HG03558 (cell line): ENCODE data around the gene ALOXE3.
"Not testable (repeated sequence)": the region's sequence is repeated elsewhere in the genome, so short reads cannot be mapped to it uniquely, and the experiment has no call there.

Experiments
- ATAC-seq: cut with Tn5 transposase; IDR thresholded peaks from one replicate; pipeline ENCODE4 v1.9.1; 2021; ENCODE audit warnings: moderate number of reproducible peaks; ENCODE audit not compliant: unreplicated experiment; ENCODE audit errors: extremely low read depth

ALOXE3 gene

DNA sequence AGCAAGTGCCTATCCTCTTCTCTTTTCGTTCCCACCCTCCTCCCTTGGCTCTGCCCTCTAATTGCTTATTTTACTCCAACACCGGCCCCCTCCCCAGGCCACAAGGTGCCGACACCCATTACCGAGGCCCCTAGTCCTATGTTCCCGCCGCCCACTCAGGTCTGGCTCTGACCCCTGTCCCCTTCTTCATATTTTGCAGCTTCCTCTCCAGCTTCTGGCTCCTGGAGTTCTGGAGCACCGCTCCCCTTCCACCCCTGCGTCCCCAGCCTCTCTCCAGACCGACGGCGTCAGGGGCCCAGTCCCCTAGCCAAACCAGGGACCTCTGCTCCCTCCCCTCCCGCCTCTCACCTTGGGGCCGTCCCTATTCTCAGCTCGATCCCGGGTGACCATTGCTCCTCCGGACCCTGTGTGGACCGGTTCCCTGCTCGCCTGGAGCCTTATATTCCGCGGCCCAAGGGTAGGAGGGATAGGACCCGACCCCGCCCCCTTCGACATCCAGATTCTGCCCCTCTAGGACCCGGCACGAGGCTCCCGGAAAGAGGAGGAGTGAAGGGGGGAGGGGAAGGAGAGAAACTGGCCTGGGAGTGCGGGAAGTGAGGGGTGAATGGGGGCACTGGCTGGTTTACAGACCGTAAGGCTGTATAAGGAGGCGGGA is 5.5 kb upstream of the ALOXE3 start, which contains the start of gene HES7:
TSS of gene HES7 (minus strand) at position 412 of the 655 bp plus-strand sequence. CDS start at position 390, 22 bp downstream.
- ATAC-seq: no peak

GRCh38 chr17:8122924-8123694 is 4.8 kb upstream of the ALOXE3 start:
- no peak for ATAC-seq

GRCh38 chr17:8122422-8122923 is 4.2 kb upstream of the ALOXE3 start:
- no peak for ATAC-seq

DNA sequence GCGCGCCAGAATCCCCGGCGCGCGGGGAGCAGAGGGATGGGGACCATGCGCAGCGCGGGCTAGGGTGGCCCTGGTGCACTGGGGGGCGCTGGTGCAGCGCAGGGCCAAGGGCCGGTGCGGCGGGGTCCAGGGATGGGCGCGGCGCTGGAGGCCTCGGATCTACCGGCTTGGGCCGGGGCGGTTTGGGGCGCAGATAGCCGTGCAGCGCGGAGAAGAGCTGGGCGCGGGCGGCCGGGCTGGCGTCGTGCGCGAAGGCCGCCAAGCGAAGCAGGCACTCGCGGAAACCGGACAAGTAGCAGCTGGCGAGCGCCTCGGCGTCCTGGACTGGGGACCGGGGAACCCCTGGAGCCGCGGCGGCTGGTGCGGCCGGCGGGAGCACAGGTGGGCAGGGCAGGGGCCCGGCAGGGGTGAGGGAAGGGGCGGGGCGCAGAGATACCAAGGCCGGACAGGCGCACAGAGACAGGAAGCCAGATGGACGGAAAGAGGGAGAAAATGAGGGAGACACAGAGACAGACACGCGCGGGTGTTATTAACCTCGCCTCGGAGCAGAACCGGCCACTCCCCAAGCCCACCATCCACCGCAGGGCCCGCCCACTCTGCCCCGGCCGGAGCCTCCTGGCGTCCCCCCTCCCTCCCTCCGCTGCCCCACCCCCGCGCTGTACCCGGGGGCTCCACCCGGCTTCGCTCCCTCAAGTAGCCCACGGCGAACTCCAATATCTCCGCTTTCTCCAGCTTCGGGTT is 3.5 kb upstream of the ALOXE3 start:
- ATAC-seq: no peak

DNA sequence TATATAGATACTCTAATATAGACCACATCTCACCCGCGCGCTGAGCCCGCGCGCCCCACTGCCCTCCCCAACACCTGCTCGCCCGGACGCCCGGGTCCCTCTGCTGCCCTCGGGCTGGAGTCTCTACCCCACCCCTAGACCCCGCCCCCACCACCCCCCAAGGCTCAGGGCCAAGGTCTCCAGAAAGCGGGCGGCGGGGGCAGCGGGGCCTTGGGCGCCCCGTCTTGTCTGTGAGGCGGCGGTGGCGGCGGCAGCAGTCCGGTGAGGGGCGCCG is 3.0 kb upstream of the ALOXE3 start:
- no peak for ATAC-seq

DNA sequence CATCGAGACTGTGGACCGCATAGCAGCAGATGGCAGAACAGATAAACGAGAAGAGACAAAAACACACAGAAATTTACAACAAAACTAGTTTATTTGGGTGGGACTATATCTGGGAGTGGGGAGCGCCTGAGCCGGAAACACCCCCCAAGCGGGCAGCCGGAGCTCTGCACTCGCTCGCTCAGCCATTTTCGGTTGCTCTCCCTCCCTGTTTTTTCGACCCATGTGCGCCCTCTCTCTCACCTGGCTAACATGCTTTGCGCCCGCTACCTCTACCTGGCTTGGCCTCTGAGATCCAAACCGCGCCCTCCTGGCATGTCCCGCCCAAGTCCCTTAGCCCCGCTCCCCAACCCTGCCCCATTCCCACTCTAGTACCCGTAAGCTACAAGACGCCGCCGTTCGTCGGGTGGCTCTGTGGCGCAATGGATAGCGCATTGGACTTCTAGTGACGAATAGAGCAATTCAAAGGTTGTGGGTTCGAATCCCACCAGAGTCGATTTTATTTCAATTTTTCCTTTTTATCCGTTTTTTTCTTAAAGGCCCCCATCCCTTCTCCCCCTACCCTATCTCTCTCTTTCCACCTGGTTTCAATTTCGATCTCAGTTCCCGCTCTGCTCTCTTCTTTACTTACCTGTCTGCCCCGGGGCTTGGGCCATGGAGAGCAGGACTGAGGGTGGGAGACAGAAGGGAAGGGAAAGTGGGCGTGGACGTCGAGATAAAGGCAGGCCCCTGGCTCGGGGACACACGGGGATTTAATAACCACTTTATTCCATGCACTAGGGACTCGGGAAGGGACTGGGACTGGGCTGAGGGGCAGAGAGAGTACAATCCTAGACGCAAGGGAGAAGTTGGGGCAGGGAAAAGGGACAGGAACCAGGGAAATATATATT is 2.4 kb upstream of the ALOXE3 start:
- ATAC-seq: no peak

- no peak for ATAC-seq
Observed at GRCh38 chr17:8119581-8120519, 1.5 kb upstream of the ALOXE3 start.

DNA sequence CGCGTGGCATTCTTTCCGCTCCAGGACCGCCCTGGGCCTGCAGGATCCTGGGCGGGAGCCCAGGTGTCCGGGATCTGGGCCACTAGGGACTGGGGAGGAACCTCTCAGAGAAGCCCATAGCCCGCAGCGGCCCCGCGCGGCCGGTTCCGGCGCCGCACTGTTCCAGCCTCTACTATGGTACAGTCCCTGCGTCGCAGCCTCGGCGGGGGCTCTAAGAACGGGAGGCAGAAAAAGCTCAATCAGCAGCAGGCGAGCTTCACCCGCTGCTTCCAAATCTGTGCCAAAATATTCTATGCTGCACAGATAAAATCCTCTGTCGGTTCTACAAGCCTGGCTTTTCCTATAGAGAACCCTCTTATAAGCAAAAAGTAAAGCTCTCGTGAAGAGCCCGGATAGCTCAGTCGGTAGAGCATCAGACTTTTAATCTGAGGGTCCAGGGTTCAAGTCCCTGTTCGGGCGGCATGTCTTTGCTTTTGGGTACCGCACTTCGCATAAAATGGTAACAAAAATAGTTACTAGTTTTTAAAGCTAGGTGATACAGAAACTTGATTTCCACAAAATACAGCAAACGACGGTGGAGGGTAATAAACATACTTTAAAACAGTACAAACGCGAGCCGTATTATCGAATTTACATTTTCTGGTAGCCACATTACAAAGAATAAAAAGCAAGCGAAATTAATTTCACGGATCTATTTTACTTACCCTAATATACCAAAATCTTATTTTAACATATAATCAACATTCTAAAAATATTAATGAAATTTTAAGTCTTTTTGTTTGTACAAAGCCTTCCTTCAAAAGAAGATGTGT is 661 bp upstream of the ALOXE3 start:
- no peak for ATAC-seq

DNA sequence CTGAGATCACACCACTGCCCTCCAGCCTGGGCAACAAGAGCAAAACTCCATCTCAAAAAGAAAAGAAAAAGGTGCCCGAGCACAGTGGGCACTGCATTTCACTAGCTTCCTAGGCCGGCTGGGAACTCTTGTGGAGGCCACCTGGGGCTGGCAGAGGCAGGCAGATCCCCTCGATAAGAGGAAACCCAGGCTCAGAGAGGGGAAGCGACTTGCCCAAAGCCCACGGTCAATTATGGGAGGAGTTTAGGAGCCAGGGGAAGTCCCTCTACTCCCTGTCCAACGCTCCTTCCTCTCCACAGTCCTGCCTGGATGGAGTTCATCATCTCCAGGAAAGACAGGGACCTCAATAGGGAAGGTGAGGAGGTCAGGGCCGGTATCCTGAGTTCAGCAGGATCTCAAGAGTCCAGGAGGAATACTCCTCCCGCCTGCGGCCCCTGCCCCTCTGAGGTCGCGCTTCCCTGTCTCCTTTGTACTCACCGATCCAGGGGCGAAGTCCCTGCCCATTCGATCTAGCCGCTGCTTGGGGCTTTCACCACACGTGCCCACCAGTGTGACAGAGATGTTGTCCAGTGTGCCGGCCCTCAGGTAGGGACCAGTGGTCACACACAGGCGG is 841 bp downstream of the ALOXE3 start:
- ATAC-seq: no peak

GRCh38 chr17:8116776-8117175 is 1.5 kb downstream of the ALOXE3 start:
- ATAC-seq: no peak

- ATAC-seq: no peak
Observed at GRCh38 chr17:8110907-8111306, 7.4 kb downstream of the ALOXE3 start.

DNA sequence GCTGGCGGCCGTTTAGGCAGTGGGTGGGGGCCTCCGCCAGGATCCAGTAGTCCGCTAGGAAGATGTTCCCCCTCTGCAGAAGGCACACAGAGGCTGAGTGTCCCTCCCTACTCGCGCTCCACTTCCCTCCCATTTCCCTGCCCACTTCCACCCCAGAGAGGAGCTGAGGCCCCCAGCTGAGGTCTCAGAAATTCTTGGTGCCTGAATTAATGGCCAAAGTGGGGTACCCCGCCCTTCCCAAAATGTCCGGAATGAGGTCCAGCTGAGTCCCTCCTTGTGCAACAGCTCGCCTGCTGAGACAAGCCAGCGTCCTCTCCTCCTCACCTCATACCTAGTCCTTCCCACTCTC is 7.9 kb downstream of the ALOXE3 start:
- ATAC-seq: no peak

DNA sequence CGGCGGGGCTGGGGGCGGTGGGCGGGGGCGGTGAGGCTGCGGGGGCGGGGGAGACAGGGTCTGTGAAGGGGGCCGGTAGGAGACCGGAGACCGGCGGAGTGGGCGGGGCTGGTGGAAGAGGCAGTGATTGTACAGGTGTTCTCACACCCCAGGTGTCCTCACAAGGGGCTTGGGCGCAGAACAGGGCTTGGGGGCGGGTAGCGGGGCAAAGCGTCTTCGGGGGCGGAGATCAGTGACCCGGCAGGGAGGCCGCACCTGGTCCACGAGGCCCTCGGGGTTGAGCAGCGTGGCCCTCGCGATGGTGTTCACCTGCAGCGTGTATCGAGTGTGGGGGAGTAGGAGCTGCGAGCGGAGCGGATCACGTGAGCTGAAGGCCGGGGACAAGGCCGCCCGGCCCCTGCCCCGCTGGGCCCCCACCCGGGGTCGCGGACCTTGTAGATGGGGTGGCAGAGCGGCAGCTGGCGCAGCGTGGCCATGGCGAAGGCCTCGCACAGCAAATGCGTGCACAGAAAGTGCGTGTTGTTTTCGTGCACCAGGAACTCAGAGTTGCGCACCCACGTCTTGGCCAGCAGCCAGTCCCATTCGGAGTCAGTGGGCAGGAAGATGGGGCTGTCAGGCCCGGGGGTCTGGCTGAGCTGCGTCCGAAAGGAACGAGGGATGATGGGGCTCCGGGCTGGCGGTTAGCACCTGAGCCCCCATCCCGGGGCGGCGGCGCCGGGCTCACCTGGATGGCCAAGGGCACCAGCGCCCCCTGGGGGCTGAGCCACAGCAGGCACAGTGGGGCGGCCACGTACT is 8.5 kb downstream of the ALOXE3 start:
- no peak for ATAC-seq

GRCh38 chr17:8108972-8109660 is 9.2 kb downstream of the ALOXE3 start:
- no peak for ATAC-seq

DNA sequence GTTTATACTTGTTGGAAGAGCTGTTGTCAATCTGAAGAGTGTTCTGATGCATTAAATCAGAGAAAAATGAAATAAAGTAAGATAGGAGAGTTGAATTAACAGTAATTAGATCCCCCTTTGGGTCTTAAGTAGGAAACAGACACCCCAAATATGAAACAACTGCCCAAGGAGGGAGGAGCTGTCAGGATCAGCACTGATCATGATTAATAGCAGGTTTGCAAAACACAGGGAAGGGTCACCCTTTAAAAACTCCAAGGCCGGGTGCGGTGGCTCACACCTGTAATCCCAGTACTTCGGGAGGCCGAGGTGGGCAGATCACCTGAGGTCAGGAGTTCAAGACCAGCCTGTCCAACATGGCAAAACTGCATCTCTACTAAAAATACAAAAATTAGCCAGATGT is 11.3 kb downstream of the ALOXE3 start:
- not testable (repeated sequence) for ATAC-seq

DNA sequence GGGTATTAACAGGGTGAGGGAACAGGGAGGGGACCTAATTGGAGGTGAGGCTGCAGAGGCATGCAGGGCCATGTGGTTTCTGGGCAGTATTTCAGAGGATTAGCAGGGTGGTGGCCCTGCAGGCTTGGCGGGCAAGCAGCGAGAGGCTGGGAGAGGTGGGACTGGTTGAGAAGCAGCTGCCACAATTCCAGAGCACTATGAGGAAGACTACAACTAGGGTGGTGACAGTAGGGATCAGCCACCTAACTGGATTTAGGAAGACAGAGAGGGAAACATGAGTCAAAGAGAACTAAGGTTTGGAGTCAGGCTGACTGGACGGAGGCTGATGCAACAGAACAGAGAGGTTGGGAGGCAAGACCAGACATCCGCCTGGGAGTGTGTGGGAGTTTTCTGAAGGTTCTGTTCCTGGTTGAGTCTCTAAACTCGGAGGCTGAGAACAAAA is 12.3 kb downstream of the ALOXE3 start:
- ATAC-seq: no peak

DNA sequence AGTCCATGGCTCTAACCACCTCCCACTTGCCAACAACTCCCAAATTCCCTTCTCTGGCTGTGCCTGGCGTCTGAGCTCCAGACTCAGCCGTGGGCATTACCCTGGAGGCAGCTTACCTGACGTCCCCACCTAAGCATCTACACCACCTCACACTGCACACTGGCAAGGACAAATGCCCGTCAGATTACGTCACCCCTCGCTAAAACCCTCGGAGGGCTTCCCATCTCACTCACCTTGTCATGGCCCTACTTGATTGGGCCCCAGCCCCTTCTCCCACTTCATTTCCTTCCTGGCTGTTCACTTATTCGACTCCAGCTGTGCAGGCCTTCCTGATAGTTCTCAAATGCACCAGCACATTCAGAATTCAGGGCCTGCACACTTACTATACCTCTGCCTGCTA is 13.4 kb downstream of the ALOXE3 start:
- ATAC-seq: no peak
